ENCODE data around the gene PWWP2B.

The PWWP2B gene

GRCh38 chr10:132390921-132391675 lies 5.9 kb upstream of the PWWP2B start:
- no peak for DNase-seq (ENCODE audit: insufficient read length, low spot score)
- no peak for FAIRE-seq
- TF ChIP-seq POLR2A (IDR thresholded peaks at IDR 0.05; ENCODE audit: low read depth, low read length) (no peak), POU2F2 (IDR thresholded peaks at IDR 0.05; ENCODE audit: low read depth, low read length) (no peak), PAX5 (IDR thresholded peaks at IDR 0.05; ENCODE audit: insufficient read depth, low read length, severe bottlenecking) (no peak), TAF1 (IDR thresholded peaks at IDR 0.05; ENCODE audit: low read depth, low read length) (no peak), SPI1 (IDR thresholded peaks at IDR 0.05; ENCODE audit: low read depth, low read length) (no peak), POLR2AphosphoS5 (IDR thresholded peaks at IDR 0.05; ENCODE audit: low read depth, low read length) (no peak)

- no peak for FAIRE-seq
- TF ChIP-seq POLR2A (IDR thresholded peaks at IDR 0.05; ENCODE audit: low read depth, low read length) (no peak), TAF1 (IDR thresholded peaks at IDR 0.05; ENCODE audit: low read depth, low read length) (no peak), PAX5 (IDR thresholded peaks at IDR 0.05; ENCODE audit: insufficient read depth, low read length, severe bottlenecking) (no peak), POLR2AphosphoS5 (IDR thresholded peaks at IDR 0.05; ENCODE audit: low read depth, low read length) (no peak), SPI1 (IDR thresholded peaks at IDR 0.05; ENCODE audit: low read depth, low read length) (no peak), POU2F2 (IDR thresholded peaks at IDR 0.05; ENCODE audit: low read depth, low read length) (no peak)
These were observed 5.4 kb upstream of the PWWP2B start for GRCh38 chr10:132391676-132392020.

GRCh38 chr10:132392184-132392800 lies 4.7 kb upstream of the PWWP2B start:
- TF ChIP-seq POLR2AphosphoS5 (IDR thresholded peaks at IDR 0.05; ENCODE audit: low read depth, low read length) (no peak), PAX5 (IDR thresholded peaks at IDR 0.05; ENCODE audit: insufficient read depth, low read length, severe bottlenecking) (no peak), POLR2A (IDR thresholded peaks at IDR 0.05; ENCODE audit: low read depth, low read length) (no peak), POU2F2 (IDR thresholded peaks at IDR 0.05; ENCODE audit: low read depth, low read length) (no peak), SPI1 (IDR thresholded peaks at IDR 0.05; ENCODE audit: low read depth, low read length) (no peak), TAF1 (IDR thresholded peaks at IDR 0.05; ENCODE audit: low read depth, low read length) (no peak)
- FAIRE-seq (peak; percentile 52), DNase-seq (ENCODE audit: insufficient read length, low spot score) (no peak)

More at GRCh38 chr10:132391676-132392020, 5.4 kb upstream of the PWWP2B start:
- no peak for DNase-seq (ENCODE audit: insufficient read length, low spot score)

- TF ChIP-seq POU2F2 (IDR thresholded peaks at IDR 0.05; ENCODE audit: low read depth, low read length) (no peak), POLR2A (IDR thresholded peaks at IDR 0.05; ENCODE audit: low read depth, low read length) (no peak), PAX5 (IDR thresholded peaks at IDR 0.05; ENCODE audit: insufficient read depth, low read length, severe bottlenecking) (no peak), SPI1 (IDR thresholded peaks at IDR 0.05; ENCODE audit: low read depth, low read length) (no peak), POLR2AphosphoS5 (IDR thresholded peaks at IDR 0.05; ENCODE audit: low read depth, low read length) (no peak), TAF1 (IDR thresholded peaks at IDR 0.05; ENCODE audit: low read depth, low read length) (no peak)
- no peak for FAIRE-seq
- DNase-seq (ENCODE audit: insufficient read length, low spot score), result no peak
These were observed 3.9 kb upstream of the PWWP2B start for GRCh38 chr10:132392811-132393694.

- DNase-seq (ENCODE audit: insufficient read length, low spot score), result no peak
- TF ChIP-seq POU2F2 (IDR thresholded peaks at IDR 0.05; ENCODE audit: low read depth, low read length), result no peak
- TF ChIP-seq POLR2AphosphoS5 (IDR thresholded peaks at IDR 0.05; ENCODE audit: low read depth, low read length), result no peak
- TF ChIP-seq PAX5 (IDR thresholded peaks at IDR 0.05; ENCODE audit: insufficient read depth, low read length, severe bottlenecking), result no peak
- no peak for TF ChIP-seq POLR2A (IDR thresholded peaks at IDR 0.05; ENCODE audit: low read depth, low read length)
- no peak for TF ChIP-seq SPI1 (IDR thresholded peaks at IDR 0.05; ENCODE audit: low read depth, low read length)
- no peak for FAIRE-seq
These were observed 3.3 kb upstream of the PWWP2B start for GRCh38 chr10:132393695-132394181.

GRCh38 chr10:132394201-132394811 lies 2.7 kb upstream of the PWWP2B start:
- DNase-seq (ENCODE audit: insufficient read length, low spot score) (no peak), FAIRE-seq (no peak)
- TF ChIP-seq SPI1 (IDR thresholded peaks at IDR 0.05; ENCODE audit: low read depth, low read length) (no peak), TAF1 (IDR thresholded peaks at IDR 0.05; ENCODE audit: low read depth, low read length) (no peak), POLR2AphosphoS5 (IDR thresholded peaks at IDR 0.05; ENCODE audit: low read depth, low read length) (no peak), POLR2A (IDR thresholded peaks at IDR 0.05; ENCODE audit: low read depth, low read length) (no peak), PAX5 (IDR thresholded peaks at IDR 0.05; ENCODE audit: insufficient read depth, low read length, severe bottlenecking) (no peak), POU2F2 (IDR thresholded peaks at IDR 0.05; ENCODE audit: low read depth, low read length) (no peak)

- TF ChIP-seq POLR2A (IDR thresholded peaks at IDR 0.05; ENCODE audit: low read depth, low read length) (no peak), SPI1 (IDR thresholded peaks at IDR 0.05; ENCODE audit: low read depth, low read length) (no peak), PAX5 (IDR thresholded peaks at IDR 0.05; ENCODE audit: insufficient read depth, low read length, severe bottlenecking) (no peak), POLR2AphosphoS5 (IDR thresholded peaks at IDR 0.05; ENCODE audit: low read depth, low read length) (no peak), TAF1 (IDR thresholded peaks at IDR 0.05; ENCODE audit: low read depth, low read length) (no peak), POU2F2 (IDR thresholded peaks at IDR 0.05; ENCODE audit: low read depth, low read length) (no peak)
- FAIRE-seq (no peak), DNase-seq (ENCODE audit: insufficient read length, low spot score) (no peak)
These were observed 1.9 kb upstream of the PWWP2B start for GRCh38 chr10:132394936-132395703.

Data from GM12891 (cell line).